Measurements from ENCODE around the gene VGF. TPM values are rescaled to one million over a fixed set of nuclear protein-coding genes. Genes with fewer than 3 reads are reported as not detected.

VGF gene
- polyA plus RNA-seq, 1 experiment = 0.04 TPM

GRCh38 chr7:101169110-101169837 is 3.9 kb upstream of the VGF start:
- TF ChIP-seq CTCF (IDR thresholded peaks at IDR 0.05; ENCODE audit: insufficient read depth, low read depth, low read length) = no peak
- no peak overlapping the region for H3K4me3 ChIP-seq (ENCODE audit: low read depth, low read length)
- CTCF ChIA-PET = interaction anchor here (1.0 to 3.0 kb wide), 5 partner anchors 23 to 36 kb away, joined by 3 to 31 read pairs (median 3); no protein-coding TSS in a partner anchor
- POLR2A ChIA-PET = no interaction called here
- no peaks in the 10 kb centered on the region for H3K36me3 ChIP-seq (ENCODE audit: control insufficient read depth, insufficient read depth, low read length)
- H3K27me3 ChIP-seq (ENCODE audit: control insufficient read depth, insufficient read depth, low read length) = peaks cover 46% of the 10 kb centered on the region
- no peak for DNase-seq (ENCODE audit: low read depth)

- DNase-seq (ENCODE audit: low read depth) = no peak
- H3K36me3 ChIP-seq (ENCODE audit: control insufficient read depth, insufficient read depth, low read length) = no peaks in the 10 kb centered on the region
- ChIA-PET POLR2A (no interaction called here), CTCF (interaction anchor here (0.9 to 1.8 kb wide), 3 partner anchors 24 to 50 kb away, joined by 3 to 8 read pairs (median 3); no protein-coding TSS in a partner anchor)
- H3K27me3 ChIP-seq (ENCODE audit: control insufficient read depth, insufficient read depth, low read length) = peaks cover 46% of the 10 kb centered on the region
- no peak overlapping the region for H3K4me3 ChIP-seq (ENCODE audit: low read depth, low read length)
- no peak for TF ChIP-seq CTCF (IDR thresholded peaks at IDR 0.05; ENCODE audit: insufficient read depth, low read depth, low read length)
Measured at GRCh38 chr7:101168412-101169049, 3.2 kb upstream of the VGF start.

DNA sequence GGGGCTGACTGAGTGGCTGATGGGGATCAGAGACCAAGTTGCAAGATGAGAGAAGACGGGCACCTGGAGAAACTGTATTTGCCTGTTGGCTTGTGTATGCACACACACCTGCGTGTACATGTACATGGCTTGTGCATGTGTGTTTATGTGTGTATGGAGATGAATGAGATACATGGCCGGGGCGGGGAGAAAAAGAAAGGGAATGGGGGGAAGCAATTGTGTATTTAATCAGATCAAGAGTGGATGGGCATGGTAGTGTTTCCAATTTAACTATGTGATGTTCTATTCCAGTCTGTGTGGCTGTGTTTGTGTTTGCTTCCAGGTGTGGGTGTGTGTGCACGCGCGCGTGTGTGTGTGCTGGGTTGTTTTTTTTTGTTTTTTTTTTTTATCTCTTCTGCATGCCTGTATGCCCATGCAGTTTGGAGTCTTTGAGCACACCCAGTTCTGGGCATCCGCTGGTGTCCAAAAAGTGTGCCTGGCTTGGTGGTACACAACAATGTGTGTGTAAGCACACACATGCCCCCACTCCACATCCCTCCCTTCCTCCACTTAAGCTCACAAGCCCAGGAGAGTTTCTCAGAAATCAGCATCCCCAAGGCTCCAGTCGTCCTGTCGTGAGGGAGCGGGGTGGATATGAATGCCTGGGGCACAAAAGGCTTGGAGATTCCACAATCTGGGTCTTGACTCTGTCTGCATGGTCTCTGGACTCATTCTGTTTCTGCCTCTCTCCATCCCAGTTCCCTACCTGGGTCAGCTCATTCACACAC is 2.5 kb upstream of the VGF start:
- Histone ChIP-seq H3K4me3 (ENCODE audit: low read depth, low read length) (no peak overlapping the region), H3K36me3 (ENCODE audit: control insufficient read depth, insufficient read depth, low read length) (no peaks in the 10 kb centered on the region), H3K27me3 (ENCODE audit: control insufficient read depth, insufficient read depth, low read length) (peaks cover 44% of the 10 kb centered on the region)
- ChIA-PET POLR2A (no interaction called here), CTCF (interaction anchor here (0.9 to 1.8 kb wide), 3 partner anchors 24 to 51 kb away, joined by 3 to 8 read pairs (median 3); no protein-coding TSS in a partner anchor)
- DNase-seq (ENCODE audit: low read depth) = no peak
- no peak for TF ChIP-seq CTCF (IDR thresholded peaks at IDR 0.05; ENCODE audit: insufficient read depth, low read depth, low read length)

- no peak for DNase-seq (ENCODE audit: low read depth)
- ChIA-PET CTCF (interaction anchor here (0.6 kb wide), 1 partner anchor 23 kb away, joined by 4 read pairs; no protein-coding TSS in a partner anchor), POLR2A (no interaction called here)
- Histone ChIP-seq H3K27me3 (ENCODE audit: control insufficient read depth, insufficient read depth, low read length) (peaks cover 37% of the 10 kb centered on the region), H3K4me3 (ENCODE audit: low read depth, low read length) (no peak overlapping the region), H3K36me3 (ENCODE audit: control insufficient read depth, insufficient read depth, low read length) (no peaks in the 10 kb centered on the region)
- TF ChIP-seq CTCF (IDR thresholded peaks at IDR 0.05; ENCODE audit: insufficient read depth, low read depth, low read length) = no peak
Measured at GRCh38 chr7:101166909-101167644, 1.7 kb upstream of the VGF start.
